HG03064 (cell line): ENCODE results near the gene PSMC3IP.
A peak's percentile ranks its signal among the peaks of the same experiment; 100 is the strongest.
"Not testable (repeated sequence)": the region's sequence is repeated elsewhere in the genome, so short reads cannot be mapped to it uniquely, and the experiment has no call there.

Experiments used
- ATAC-seq: cut with Tn5 transposase; IDR thresholded peaks from one replicate; pipeline ENCODE4 v1.9.1; 2021; ENCODE audit warnings: low read depth; ENCODE audit not compliant: unreplicated experiment

PSMC3IP gene, protein sequence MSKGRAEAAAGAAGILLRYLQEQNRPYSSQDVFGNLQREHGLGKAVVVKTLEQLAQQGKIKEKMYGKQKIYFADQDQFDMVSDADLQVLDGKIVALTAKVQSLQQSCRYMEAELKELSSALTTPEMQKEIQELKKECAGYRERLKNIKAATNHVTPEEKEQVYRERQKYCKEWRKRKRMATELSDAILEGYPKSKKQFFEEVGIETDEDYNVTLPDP

DNA sequence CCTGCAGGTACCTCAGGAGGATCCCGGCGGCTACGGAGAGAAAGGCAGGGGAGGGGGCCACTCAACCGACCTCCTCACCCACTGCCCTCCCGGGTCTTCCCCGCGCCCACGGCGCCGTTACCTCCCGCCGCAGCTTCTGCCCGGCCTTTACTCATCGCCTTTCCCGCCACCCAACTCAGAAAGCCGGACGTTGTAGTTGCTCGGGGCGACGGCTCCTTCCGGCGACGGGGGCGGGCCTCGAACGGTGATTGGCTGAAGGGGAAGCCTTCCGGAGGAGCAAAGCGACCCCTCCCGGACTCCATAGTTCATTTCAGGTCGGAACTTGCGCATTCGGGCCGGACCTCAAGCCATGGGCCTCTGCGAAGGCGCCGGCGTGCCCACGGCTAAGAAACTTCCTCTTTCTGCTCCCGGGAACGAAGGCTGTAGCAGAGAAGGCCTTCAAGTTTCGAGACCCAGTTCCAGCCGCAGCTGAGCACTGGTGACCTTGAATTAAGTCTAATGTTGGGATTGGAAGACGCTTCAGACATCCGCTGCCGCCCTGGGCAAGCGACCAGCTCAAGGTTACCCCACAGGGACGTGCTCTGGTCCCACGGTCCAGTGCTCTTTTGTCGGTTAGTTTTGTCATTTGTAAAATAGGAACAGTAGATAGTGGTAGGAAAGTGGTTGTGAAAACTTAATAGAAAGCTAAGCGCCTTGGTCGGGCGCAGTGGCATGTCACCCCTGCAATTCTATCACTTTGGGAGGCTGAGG, at the start of gene PSMC3IP:
Gene PSMC3IP (minus strand): TSS at position 198 of the 750 bp plus-strand sequence. CDS start 43 bp downstream, at position 155.
- ATAC-seq = peak; percentile 73

DNA sequence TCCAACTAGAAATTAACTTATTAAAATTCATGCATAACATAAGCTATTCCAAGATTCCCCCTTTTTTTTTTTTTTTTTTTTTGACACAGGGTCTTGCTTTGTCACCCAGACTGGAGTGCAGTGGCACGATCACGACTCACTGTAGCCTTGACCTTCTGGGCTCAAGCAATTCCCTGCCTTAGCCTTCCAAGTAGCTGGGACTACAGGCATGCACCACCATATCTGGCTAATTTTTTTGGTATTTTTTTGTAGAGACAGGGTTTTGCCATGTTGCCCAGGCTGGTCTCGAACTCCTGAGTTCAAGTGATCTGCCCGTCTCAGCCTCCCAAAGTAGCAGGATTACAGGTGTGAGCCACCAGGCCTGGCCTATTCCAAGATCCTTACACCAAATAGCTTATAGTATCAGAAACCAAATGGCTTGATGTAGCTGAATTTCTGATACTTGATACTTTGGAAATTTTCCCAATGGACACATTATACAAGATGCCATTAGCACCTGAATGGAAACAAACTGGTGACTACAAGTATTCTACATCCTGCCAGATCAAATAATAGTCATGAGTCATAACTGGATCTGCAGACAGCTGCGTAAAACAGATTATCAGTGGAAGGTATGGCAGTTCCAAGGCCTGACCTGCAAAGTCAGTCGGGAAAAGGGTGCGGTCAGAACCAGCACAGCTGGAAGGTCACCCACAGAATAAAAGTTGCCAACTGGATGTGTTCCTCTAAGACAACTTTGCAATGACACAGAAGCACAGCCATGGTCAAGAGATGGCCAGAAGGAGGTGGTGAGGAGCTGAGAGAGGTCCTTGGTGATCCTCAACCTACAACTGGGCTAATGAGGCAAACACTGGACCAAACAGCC, 46.4 kb upstream of the PSMC3IP start:
- no peak for ATAC-seq

DNA sequence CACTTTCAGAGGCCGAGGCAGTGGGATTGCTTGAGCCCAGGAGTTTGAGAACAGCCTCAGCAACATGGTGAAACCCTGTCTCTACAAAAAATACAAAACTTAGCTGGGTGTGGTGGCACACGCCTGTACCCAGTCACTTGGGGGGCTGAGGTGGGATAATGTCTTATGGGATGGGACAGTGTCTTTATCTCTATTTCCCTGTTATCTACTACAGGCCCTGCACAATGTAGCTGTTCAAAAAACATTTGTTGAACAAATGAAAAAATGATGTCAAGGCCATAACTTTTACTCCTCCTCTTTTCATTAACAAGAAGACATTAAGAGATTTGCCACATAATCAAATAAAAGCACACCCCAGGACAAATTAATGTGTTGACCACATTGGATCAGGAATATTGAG, 45.7 kb upstream of the PSMC3IP start:
- no peak for ATAC-seq

DNA sequence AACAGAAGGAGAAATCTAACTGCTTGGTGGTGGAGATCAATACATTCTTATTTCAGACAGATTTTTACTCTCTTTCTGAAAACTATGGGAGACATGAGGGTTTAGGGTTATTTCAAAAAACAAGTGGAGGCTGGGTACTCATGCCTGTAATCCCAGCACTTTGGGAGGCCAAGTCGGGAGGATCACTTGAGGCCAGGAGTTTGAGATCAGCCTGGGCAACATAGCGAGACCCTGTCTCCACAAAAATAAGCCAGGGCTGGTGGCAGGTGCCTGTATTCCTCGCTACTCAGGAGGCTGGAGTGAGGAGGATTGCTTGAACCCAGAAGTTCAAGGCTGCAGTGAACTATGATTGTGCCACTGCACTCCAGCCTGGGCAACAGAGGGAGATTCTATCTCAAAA, 44.5 kb upstream of the PSMC3IP start:
- not testable (repeated sequence) for ATAC-seq

DNA sequence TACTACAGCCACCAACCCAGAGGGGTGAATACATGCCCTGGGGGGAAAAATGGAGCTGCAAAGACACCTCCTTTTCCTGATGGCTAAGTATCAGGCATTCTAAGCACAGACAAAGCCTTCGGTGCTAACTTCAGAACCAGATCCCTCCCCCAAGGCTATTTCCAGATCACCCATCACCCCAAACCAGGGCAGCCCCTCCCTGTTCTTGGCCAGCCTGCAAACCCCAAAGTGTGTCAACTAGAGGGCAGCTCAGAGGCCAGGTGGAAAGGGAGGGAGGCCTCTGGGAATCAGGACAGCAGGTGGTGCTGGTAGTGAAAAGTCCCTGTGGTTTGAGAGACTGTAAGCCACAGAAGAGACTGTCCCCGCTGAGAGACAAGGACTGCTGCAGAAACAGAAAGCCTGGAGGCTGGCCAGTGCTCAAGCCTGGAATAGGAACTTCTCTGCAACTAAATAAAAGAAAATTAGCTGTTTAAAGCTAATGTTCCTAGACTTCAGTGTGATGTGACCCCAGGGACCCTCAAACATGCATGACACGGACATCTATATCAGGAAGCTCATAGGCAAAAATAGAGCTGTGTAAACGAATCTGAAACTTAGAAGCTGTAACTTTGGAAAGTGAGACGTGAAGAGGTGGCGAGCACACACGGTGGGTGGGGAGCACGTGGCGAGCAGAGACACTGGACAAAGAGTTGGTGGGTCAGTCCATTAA, 41.1 kb upstream of the PSMC3IP start:
- ATAC-seq = peak; percentile 73

DNA sequence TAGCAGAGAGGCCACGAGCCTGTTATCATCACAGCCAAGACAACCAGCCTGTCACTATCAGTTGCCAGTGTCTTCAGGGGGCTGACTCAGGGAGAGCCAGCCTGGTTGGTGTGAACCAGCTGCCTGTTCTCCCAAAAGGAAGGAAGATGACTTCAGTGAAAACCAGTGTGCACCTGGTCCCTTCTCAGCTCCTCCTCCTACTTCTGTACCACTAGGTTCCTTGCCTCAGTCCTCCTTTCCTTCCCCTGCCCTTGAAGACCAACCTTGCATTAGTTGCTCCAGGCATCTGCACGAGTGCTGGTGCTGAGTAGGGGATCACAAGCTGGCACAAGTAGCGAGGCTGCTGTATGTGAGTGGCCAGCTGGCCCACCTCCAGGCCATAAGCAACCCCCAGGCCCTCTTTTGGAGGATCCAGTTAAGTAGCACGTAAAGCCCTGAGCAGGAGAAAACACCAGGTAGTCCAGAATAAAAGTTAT, 40.5 kb upstream of the PSMC3IP start:
- ATAC-seq = peak; percentile 31

DNA sequence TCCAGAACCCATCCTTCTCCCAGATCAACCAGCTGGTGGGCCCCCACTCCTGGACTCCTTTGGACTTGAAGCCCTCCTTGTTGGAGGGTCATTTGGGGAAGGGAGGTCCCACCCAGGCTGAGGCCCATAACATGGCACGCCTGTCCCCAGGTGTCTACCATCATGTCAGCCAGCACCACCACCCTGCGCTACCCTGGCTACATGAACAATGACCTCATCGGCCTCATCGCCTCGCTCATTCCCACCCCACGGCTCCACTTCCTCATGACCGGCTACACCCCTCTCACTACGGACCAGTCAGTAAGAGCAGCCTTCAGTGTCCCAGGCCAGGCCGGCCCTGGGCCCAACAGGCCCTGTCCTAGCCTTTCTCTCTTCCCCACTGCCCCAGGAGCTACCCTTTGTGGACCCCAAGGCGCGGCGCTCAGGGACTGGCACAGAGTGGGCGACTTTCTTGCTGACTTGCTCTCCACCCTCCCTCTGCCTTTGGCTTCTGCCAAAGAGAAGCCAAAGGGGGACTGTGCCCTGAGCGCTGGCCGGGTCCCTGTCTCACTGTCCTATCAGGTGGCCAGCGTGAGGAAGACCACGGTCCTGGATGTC, 36.3 kb upstream of the PSMC3IP start:
- no peak for ATAC-seq

DNA sequence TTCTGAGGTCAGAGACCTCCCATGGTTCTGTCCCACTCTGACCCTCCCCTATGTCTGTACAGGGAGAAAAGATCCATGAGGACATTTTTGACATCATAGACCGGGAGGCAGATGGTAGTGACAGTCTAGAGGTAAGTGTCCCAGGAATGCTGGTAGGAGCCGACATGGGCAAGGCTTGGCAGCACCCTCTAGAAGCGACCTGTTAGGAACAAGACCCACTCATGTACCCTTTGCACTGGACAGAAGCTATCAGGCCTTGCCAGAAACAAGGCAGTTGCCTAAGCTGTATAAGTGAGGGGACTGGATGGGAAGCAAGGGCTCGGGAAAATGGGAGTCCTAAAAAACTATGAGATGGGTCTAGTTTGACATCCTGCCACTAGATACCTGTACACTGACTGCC, 34.5 kb upstream of the PSMC3IP start:
- ATAC-seq = no peak

DNA sequence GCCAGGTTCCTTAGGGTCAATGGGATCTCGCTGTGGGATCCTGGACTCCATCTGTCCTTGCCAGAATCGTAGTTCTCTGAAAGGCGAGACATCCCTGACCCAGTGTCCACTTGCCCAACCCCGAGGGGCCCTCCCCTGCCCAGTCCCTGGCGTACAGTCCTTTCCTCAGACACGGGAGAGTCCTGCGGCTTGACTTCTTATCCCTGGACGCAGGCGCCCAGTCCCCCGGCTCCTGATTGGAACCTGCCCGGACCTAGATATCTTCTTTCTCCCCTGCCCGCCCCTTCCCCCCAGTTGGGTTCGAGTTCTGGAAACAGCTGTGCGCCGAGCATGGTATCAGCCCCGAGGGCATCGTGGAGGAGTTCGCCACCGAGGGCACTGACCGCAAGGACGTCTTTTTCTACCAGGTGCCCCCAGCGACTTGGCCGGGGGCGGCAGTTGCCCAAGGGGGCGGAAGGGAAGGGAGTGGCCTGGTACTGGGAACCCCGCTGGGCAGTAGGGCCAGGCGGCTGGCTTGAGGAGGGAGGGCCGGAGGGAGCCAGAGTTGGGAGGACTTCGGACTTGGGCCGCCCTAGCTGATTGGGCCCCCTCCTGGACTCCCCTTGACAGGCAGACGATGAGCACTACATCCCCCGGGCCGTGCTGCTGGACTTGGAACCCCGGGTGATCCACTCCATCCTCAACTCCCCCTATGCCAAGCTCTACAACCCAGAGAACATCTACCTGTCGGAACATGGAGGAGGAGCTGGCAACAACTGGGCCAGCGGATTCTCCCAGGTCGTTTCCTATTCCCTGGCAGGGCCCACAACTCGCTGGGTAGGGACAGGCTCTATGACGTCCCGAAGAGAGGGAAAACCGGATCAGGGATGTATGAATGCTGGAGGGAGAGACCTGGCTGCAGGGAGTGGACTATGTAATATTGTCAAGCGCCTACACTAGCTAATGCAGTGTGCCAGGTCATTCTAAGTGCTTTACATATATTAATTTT, 32.6 kb upstream of the PSMC3IP start:
- not testable (repeated sequence) for ATAC-seq

DNA sequence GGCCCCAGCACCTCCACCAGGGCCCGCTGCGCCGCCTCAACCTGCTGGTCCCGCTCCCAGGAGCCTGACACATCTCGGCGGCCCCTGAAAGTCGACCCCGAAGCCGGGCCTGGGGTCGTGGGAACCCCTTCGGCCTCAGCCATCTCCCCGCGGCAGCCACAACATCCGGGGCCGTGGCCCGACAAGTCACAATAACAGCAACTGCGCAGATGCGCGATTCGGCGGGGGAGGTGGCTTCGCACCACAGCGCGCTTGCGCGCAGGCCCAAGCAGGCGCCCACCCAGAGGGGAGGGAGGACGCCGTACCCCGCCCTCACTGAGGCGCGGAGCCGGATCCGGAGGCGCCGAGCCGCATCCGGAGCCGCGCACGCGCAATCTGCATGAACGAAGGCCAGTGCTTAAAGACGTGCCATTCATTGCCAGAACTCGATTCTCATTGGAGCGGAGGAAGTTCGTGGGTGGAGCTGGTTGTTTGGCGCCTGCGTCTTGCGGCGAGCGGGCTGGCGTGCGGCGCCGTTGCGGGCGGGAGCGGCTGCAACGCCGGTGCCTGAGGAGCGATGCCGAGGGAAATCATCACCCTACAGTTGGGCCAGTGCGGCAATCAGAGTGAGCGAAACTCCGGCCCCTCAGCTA, 31.8 kb upstream of the PSMC3IP start, which contains the start of the genes RETREG3 and TUBG1:
Gene RETREG3 (minus strand): TSS at position 193 of the 632 bp plus-strand sequence. CDS start 50 bp downstream, at position 143.
Gene TUBG1 (plus strand): TSS at position 502 of the 632 bp plus-strand sequence. CDS start 55 bp downstream, at position 557.
- ATAC-seq = peak; percentile 72

DNA sequence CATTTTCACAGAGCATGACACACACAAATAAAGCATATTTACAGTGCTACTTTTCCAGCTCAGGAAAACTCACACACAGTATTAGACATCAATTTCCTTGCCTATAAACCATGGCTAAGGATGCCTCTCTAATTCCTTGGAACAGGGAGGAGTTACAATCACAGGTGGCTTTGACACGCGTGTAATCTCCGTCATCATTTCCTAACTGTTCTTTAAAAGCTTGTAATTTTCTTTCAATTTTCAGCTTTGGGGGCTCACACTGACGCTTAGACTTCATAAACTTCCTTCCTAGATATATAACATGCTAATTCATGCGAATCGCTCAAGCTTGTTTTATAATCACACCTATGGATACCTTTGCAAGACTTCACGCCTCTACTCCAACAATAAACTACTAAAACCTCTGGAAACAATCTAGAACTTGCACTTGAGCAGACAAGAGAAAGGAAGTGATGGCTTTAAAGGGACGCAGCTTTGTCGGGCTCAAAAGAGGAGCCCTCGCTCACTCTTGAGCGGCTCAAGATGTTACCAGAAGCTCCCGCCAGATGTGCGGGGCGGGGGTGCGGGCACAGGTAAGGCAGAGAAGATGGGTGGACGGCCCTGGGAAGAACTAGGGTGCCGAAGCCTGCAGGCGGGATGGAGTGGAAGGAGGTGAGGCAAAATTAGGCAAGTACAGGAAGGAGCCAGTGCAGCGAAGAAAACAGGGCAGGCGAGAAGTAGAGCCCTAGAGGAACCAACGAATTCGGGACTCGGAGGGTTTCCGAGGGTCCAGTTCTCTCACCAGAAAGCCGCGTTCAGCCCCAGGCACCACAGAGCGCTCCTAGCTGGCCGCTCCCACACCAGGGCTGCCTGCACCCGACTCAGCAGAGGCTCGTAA, 31.0 kb upstream of the PSMC3IP start:
- ATAC-seq = peak; percentile 33

DNA sequence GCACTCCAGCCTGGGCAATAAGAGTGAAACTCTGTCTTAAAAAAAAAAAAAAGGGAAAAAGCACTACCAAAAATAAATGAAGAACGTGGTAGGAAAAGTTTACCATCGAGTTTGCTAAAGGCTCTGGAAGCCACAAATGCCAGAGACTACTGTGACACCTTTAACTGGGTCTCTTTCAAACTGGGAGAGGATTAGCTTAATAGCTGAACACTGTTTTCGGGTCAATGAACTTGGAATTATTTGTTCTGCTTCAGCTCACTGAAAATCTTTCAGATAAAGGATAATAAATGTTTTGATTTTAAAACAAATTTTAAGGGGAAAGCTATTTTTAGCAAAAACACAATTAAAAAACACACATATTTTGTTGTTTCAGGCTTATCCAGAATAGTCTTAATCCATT, 30.2 kb upstream of the PSMC3IP start:
- no peak for ATAC-seq

DNA sequence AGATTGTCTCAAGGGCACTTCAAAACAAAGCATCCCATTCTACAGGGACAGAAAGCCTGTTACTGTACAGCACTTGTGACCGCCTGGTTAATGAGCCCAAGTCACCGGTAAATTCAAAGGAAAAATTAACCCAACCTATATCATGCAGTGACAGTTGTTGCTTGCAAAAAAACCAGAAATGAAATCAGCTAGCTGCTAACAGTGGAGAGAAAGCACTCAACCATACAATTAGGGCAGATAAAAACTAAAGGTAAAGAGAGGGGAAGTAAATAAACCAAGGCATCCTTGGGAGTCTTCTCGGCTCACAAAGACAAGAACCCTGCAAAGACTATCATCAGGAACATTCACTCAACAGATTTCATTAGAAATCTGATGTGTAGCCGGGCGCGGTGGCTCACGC, 25.8 kb upstream of the PSMC3IP start:
- ATAC-seq = no peak

DNA sequence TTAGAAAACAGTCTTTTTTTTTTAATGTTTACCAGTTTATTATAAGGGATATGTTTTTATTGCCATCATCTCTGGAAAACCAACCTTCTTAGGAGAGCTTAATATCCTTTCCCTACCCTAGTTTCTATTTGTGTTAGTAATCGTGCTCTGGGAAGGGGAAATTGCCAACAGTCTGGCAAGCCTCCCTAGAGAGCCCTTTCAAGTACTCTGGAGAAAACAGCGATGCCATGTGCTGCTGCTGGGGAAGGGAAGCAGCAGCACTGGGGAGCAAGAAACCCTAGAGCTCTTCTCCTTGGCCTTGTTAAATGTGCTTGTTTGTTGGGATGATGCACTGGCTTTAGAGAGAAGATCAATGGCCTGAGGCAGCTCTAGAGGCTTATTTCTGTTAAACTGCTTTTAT, 21.4 kb upstream of the PSMC3IP start:
- ATAC-seq = no peak

DNA sequence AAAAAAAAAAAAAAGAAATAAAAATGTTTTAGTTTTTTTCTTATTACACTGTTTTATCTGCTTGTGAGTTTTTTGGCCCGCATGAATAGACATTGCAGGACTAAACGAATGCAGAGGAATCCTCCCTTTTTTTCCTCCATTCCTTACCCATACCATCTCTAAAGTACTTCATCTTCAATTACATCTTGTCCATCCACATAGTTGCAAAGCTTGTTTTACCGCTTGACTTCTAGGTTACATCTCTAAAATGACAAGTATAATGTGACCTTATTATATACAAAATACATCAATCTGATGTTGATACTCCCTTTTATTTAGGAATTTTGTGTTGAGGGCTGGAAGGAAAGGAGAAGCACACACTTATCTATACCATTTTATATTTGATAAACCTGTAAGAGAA, 18.9 kb upstream of the PSMC3IP start:
- no peak for ATAC-seq

DNA sequence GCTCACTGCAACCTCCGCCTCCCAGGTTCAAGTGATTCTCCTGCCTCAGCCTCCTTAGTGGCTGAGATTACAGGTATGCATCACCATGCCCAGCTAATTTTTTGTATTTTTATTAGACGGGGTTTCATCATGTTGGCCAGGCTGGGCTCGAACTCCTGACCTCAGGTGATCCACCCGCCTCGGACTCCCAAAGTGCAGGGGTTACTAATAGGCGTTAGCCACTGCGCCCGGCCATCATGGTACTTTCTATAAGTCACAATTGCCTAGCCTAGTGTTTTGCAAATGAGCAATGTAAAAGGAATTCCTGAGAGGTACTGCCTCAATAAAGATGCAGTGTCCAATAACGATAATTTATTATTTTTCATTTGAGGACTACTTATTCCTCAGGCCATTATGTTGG, 13.9 kb upstream of the PSMC3IP start:
- ATAC-seq = no peak

DNA sequence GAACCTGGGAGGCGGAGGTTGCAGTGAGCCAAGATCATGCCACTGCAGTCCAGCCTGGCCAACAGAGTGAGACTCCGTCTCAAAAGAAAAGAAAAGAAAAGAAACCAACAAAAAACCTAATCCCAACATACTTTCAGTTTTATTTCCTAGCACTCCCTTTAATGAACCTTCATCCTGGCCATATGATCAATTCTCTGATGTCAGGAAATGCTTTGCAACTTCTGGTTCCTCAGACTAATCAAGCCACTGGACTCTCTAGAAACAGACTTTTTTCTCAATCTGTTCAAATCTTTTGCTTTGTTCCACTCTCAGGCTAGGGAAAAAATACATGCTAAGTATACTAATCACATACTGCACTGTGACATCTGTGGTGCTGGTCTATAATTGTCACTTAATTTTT, 13.4 kb upstream of the PSMC3IP start:
- ATAC-seq = no peak
